ENCODE data around the gene MGAT3. TPM values are rescaled to one million over a fixed set of nuclear protein-coding genes. Genes with fewer than 3 reads are reported as not detected.

MGAT3 gene
- total RNA-seq, 1 experiment from 2014 or later = 5.0 TPM

GRCh38 chr22:39487826-39488520 is 31.2 kb downstream of the MGAT3 start:
- Histone ChIP-seq H3K23me2 (ENCODE audit: insufficient read length, low read depth, low read length, poor library complexity, severe bottlenecking) (no peaks in the 10 kb centered on the region), H3K4me1 (ENCODE audit: insufficient read depth, low read length) (no peaks in the 10 kb centered on the region), H3K27ac (ENCODE audit: insufficient read length, low read depth, low read length) (no peak overlapping the region), H3K27me3 (ENCODE audit: insufficient read depth, low read length) (no peaks in the 10 kb centered on the region), H2BK15ac (ENCODE audit: low read depth, low read length) (no peak overlapping the region), H3K9me3 (ENCODE audit: control insufficient read depth, low read depth, low read length) (no peaks in the 10 kb centered on the region), H3K14ac (ENCODE audit: insufficient read depth, low read length) (no peak overlapping the region), H2AFZ (ENCODE audit: low read length) (no peak overlapping the region), H2BK5ac (ENCODE audit: insufficient read length, low read length) (no peak overlapping the region), H2BK120ac (ENCODE audit: low read depth, low read length, poor library complexity, severe bottlenecking) (no peak overlapping the region), H3K79me1 (ENCODE audit: insufficient read depth, low read depth, low read length, poor library complexity, severe bottlenecking) (no peaks in the 10 kb centered on the region), H3K4me2 (ENCODE audit: insufficient read depth, insufficient read length, low read length) (no peak overlapping the region), H3K4ac (ENCODE audit: low read depth, low read length) (no peak overlapping the region), H4K5ac (ENCODE audit: insufficient read length, low read depth, low read length) (no peak overlapping the region), H4K91ac (ENCODE audit: insufficient read length, low read depth, low read length) (no peak overlapping the region), H2AK5ac (ENCODE audit: insufficient read length, low read length) (no peak overlapping the region), H3K79me2 (ENCODE audit: insufficient read depth, low read length) (no peaks in the 10 kb centered on the region), H3K56ac (ENCODE audit: insufficient read length, low read depth, low read length) (no peak overlapping the region), H2BK20ac (ENCODE audit: low read depth, low read length, poor library complexity, severe bottlenecking) (no peak overlapping the region), H3K9ac (ENCODE audit: extremely low read depth, insufficient read length, low read length) (no peak overlapping the region), H4K8ac (replicated peaks; ENCODE audit: insufficient read length, low read depth, low read length) (no peak overlapping the region), H3T11ph (ENCODE audit: low read length) (no peak overlapping the region), H4K20me1 (ENCODE audit: control insufficient read depth, insufficient read depth, insufficient read length) (no peaks in the 10 kb centered on the region), H3K23ac (ENCODE audit: insufficient read length, low read depth, low read length) (no peak overlapping the region), H3K18ac (ENCODE audit: insufficient read length, low read depth, low read length) (no peak overlapping the region), H2BK12ac (ENCODE audit: insufficient read length, low read depth, low read length) (no peak overlapping the region)
- no peak for DNase-seq
- Mint-ChIP-seq H3K36me3 (ENCODE audit: insufficient read depth in 1 of 3, low read depth in 3 of 3) (peaks cover 0 to 6% (median 4%) of the 10 kb centered on the region in 3 experiments; a peak in 3 of 7 replicates), H3K27ac (no peak overlapping the region), H3K27me3 (ENCODE audit: low read depth) (peaks cover 32% of the 10 kb centered on the region), H3K9me3 (no peaks in the 10 kb centered on the region), H3K4me1 (peaks cover 6 to 14% of the 10 kb centered on the region in 2 experiments), H3K4me3 (no peak overlapping the region)
- TF ChIP-seq CTCF (conservative IDR thresholded peaks at IDR 0.05) = no peak
- WGBS (ENCODE audit: extremely low coverage, insufficient read length, low lambda C conversion rate) = no CpG with 5 or more reads among the region's 70 CpGs

Data from H9 (cell line).